ENCODE data around the gene SLC25A33. TPM values are rescaled to one million over a fixed set of nuclear protein-coding genes. Genes with fewer than 3 reads are reported as not detected.

SLC25A33 gene
- total RNA-seq, 1 experiment from 2014 or later = 9.4 TPM

GRCh38 chr1:9490605-9491339, 48.5 kb upstream of the SLC25A33 start:
- no peaks in the 10 kb centered on the region for H3K4me1 ChIP-seq (ENCODE audit: insufficient read depth, low read length)
- no peaks in the 10 kb centered on the region for H3K79me1 ChIP-seq (ENCODE audit: insufficient read depth, low read depth, low read length, poor library complexity, severe bottlenecking)
- H3K27me3 Mint-ChIP-seq (ENCODE audit: low read depth) = peaks cover 34% of the 10 kb centered on the region

More at GRCh38 chr1:9490605-9491339, 48.5 kb upstream of the SLC25A33 start:
- H3K56ac ChIP-seq (ENCODE audit: insufficient read length, low read depth, low read length) = no peak overlapping the region
- no peak overlapping the region for H3T11ph ChIP-seq (ENCODE audit: low read length)
- no peak overlapping the region for H3K4me2 ChIP-seq (ENCODE audit: insufficient read depth, insufficient read length, low read length)
- no peaks in the 10 kb centered on the region for H3K23me2 ChIP-seq (ENCODE audit: insufficient read length, low read depth, low read length, poor library complexity, severe bottlenecking)
- H4K91ac ChIP-seq (ENCODE audit: insufficient read length, low read depth, low read length) = no peak overlapping the region
- no peaks in the 10 kb centered on the region for H3K79me2 ChIP-seq (ENCODE audit: insufficient read depth, low read length)
- H2BK20ac ChIP-seq (ENCODE audit: low read depth, low read length, poor library complexity, severe bottlenecking) = no peak overlapping the region
- H2BK12ac ChIP-seq (ENCODE audit: insufficient read length, low read depth, low read length) = no peak overlapping the region
- H3K4ac ChIP-seq (ENCODE audit: low read depth, low read length) = no peak overlapping the region
- H3K18ac ChIP-seq (ENCODE audit: insufficient read length, low read depth, low read length) = no peak overlapping the region
- no peak overlapping the region for H2BK15ac ChIP-seq (ENCODE audit: low read depth, low read length)
- no peaks in the 10 kb centered on the region for H4K20me1 ChIP-seq (ENCODE audit: control insufficient read depth, insufficient read depth, insufficient read length)
- peaks cover 3% of the 10 kb centered on the region; the same call in 1 of the 2 replicates for H3K27me3 ChIP-seq (ENCODE audit: insufficient read depth, low read length)
- Mint-ChIP-seq H3K4me1 (no peaks in the 10 kb centered on the region), H3K36me3 (ENCODE audit: insufficient read depth in 1 of 3, low read depth in 3 of 3) (no peaks in the 10 kb centered on the region), H3K4me3 (no peak overlapping the region), H3K27ac (no peak overlapping the region), H3K9me3 (no peaks in the 10 kb centered on the region; a peak in 1 of 5 replicates)
- DNase-seq = peak; percentile 83
- no peak overlapping the region for H3K23ac ChIP-seq (ENCODE audit: insufficient read length, low read depth, low read length)
- no peak overlapping the region for H4K5ac ChIP-seq (ENCODE audit: insufficient read length, low read depth, low read length)
- H3K14ac ChIP-seq (ENCODE audit: insufficient read depth, low read length) = no peak overlapping the region
- no peak overlapping the region for H3K9ac ChIP-seq (ENCODE audit: extremely low read depth, insufficient read length, low read length)
- no peak overlapping the region for H4K8ac ChIP-seq (replicated peaks; ENCODE audit: insufficient read length, low read depth, low read length)
- no peak overlapping the region for H2AFZ ChIP-seq (ENCODE audit: low read length)
- H3K9me3 ChIP-seq (ENCODE audit: control insufficient read depth, low read depth, low read length) = no peaks in the 10 kb centered on the region
- H2BK5ac ChIP-seq (ENCODE audit: insufficient read length, low read length) = no peak overlapping the region
- TF ChIP-seq CTCF (conservative IDR thresholded peaks at IDR 0.05) = peak; percentile 92
- H2BK120ac ChIP-seq (ENCODE audit: low read depth, low read length, poor library complexity, severe bottlenecking) = no peak overlapping the region
- H3K27ac ChIP-seq (ENCODE audit: insufficient read length, low read depth, low read length) = no peak overlapping the region
- no peak overlapping the region for H2AK5ac ChIP-seq (ENCODE audit: insufficient read length, low read length)
- WGBS (ENCODE audit: extremely low coverage, insufficient read length, low lambda C conversion rate) = no CpG with 5 or more reads among the region's 20 CpGs

Data from H9 (cell line).